HG03095 (cell line): Measurements from ENCODE around the gene EFNA1.
"Not testable (repeated sequence)": the region's sequence is repeated elsewhere in the genome, so short reads cannot be mapped to it uniquely, and the experiment has no call there.

Experiments used
- ATAC-seq: cut with Tn5 transposase; IDR thresholded peaks from one replicate; pipeline ENCODE4 v1.9.1; 2021; ENCODE audit warnings: moderate library complexity; ENCODE audit not compliant: unreplicated experiment

The EFNA1 gene

GRCh38 chr1:155141749-155142148 is 14.1 kb downstream of the EFNA1 start:
- ATAC-seq = no peak

- no peak for ATAC-seq
Measured at GRCh38 chr1:155145491-155145890, 17.8 kb downstream of the EFNA1 start.

- not testable (repeated sequence) for ATAC-seq
Measured at GRCh38 chr1:155155996-155156643, 28.4 kb downstream of the EFNA1 start.

GRCh38 chr1:155158991-155159390 is 31.3 kb downstream of the EFNA1 start:
- no peak for ATAC-seq

GRCh38 chr1:155160128-155160527 is 32.5 kb downstream of the EFNA1 start:
- no peak for ATAC-seq

- ATAC-seq = not testable (repeated sequence)
Measured at GRCh38 chr1:155162631-155163030, 35.0 kb downstream of the EFNA1 start.

GRCh38 chr1:155163785-155164184 is 36.1 kb downstream of the EFNA1 start:
- not testable (repeated sequence) for ATAC-seq

GRCh38 chr1:155164625-155165024 is 36.9 kb downstream of the EFNA1 start:
- not testable (repeated sequence) for ATAC-seq

- no peak for ATAC-seq
Measured at GRCh38 chr1:155166051-155166470, 38.4 kb downstream of the EFNA1 start.

GRCh38 chr1:155166471-155167165 is 38.9 kb downstream of the EFNA1 start:
- ATAC-seq = no peak

- ATAC-seq = no peak
Measured at GRCh38 chr1:155167166-155168104, 39.8 kb downstream of the EFNA1 start.

GRCh38 chr1:155168105-155168445 is 40.4 kb downstream of the EFNA1 start:
- ATAC-seq = not testable (repeated sequence)

GRCh38 chr1:155168456-155169210 is 41.0 kb downstream of the EFNA1 start:
- no peak for ATAC-seq

- ATAC-seq = no peak
Measured at GRCh38 chr1:155169541-155169940, 41.9 kb downstream of the EFNA1 start.

GRCh38 chr1:155170101-155170785 is 42.6 kb downstream of the EFNA1 start:
- no peak for ATAC-seq

- ATAC-seq = no peak
Measured at GRCh38 chr1:155170806-155171205, 43.1 kb downstream of the EFNA1 start.

GRCh38 chr1:155171836-155172731 is 44.4 kb downstream of the EFNA1 start:
- no peak for ATAC-seq

GRCh38 chr1:155172732-155173477 is 45.2 kb downstream of the EFNA1 start, which contains the start of gene KRTCAP2:
KRTCAP2 (minus strand) TSS chr1:155173304; CDS start chr1:155173224, 80 bp downstream.
- ATAC-seq = peak; percentile 52
